ENCODE data around the gene HCRT.

Gene HCRT

DNA sequence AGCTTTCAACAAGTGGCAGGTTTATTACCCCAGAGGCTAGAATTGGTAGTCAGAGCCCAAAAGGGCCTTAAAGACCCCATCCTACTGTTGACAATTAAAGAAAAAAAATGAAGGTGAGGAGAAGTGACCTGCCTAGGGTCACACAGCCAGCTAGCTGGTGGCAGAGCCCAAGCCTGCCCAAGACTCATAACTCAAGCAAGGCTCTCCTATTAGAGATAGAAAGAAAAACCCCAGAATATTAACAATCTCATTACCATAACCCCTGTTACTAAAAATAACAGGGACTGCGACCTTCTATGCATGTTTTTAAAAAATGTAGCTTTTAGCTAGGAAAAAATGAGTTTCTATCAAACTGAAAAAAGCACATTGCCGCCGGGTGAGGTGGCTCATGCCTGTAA, 48.6 kb downstream of the HCRT start:
- DNase-seq: no peak

DNA sequence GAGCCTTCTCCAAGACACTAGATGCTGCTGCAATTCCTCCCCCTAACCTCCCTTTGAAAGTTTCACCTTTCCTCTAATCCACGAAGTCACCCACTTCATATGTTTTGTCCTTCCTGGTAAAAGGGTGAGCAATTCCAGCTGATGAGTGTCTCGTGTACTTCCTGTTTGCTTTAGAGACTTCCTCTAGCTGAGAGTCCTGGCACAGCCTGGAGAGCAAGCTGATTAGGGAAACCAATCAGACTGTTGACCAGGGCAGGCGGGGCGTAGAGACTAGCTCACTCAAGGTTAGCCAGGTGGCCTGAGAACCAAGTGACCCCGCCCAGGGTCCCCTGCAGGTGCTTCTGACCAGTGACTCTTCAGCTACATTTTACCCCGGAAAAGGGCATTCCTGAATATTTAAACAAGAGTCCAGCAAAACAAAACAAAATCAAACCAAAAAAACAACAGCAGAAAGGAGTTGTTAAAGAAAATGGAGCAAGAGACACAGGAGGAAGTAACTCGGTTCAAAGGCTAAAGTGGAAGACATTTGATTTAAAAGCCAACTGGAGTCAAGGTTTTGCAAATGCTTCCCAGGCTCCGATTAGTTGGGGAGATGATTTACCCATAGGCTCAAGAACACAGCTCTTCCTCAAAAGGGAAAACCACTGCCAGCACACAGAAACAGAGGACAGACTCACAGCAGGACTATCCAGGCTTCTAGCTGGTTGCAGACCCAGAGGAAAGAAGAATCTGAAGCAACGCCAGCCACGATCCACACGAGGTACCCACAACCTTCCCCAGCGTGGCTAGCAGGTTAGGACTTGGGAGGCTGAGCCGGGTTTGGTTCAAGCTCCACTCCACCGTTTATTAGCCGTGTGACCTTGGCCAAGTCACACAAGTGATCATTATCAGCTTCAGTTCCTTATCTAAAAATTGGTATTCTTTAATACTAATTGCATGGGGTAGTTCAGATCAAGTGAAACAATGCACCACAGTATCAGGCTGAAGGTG, 49.3 kb downstream of the HCRT start:
- no peak for DNase-seq

GRCh38 chr17:42135151-42135550, 50.1 kb downstream of the HCRT start:
- DNase-seq: no peak

Measured in stimulated activated CD4-positive, alpha-beta T cell treated with anti-CD3 and anti-CD28 coated beads, Interleukin-15, amount 100 ng/mL, for 24 hours (primary cell).